8988T (cell line): ENCODE results near the gene CLDN6.
A peak's percentile ranks its signal among the peaks of the same experiment; 100 is the strongest.

Experiments
- DNase-seq: peaks from one replicate; pipeline ENCODE4 v3.0.0; 2011

The CLDN6 gene

GRCh38 chr16:2968738-2969544 lies 49.0 kb downstream of the CLDN6 start, which contains the start of gene PAQR4:
PAQR4 (plus strand) TSS chr16:2969348; CDS start chr16:2969675, 327 bp downstream.
- peak; percentile 95 for DNase-seq

DNA sequence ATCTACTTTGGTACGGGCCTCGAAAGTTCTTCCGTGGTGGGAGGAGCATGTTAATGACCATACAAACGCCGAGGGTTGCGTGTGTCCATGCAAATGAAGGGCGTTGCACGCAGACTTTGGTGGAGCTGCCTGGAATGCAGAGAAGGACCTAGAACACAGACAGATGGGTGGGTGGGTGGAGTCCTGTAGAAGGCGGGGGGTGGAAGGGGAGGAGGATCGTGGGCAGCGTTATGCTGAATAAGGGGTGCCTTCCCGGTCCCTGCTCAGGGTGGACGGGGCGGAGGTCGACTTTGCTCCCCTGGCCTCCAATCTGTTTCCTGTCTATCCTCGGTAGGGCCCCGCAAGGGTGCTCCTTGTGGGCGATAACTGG lies 49.6 kb downstream of the CLDN6 start:
- DNase-seq, result no peak

GRCh38 chr16:2967721-2968161 lies 50.2 kb downstream of the CLDN6 start:
- no peak for DNase-seq

GRCh38 chr16:2967211-2967631 lies 50.8 kb downstream of the CLDN6 start:
- DNase-seq, result no peak

DNA sequence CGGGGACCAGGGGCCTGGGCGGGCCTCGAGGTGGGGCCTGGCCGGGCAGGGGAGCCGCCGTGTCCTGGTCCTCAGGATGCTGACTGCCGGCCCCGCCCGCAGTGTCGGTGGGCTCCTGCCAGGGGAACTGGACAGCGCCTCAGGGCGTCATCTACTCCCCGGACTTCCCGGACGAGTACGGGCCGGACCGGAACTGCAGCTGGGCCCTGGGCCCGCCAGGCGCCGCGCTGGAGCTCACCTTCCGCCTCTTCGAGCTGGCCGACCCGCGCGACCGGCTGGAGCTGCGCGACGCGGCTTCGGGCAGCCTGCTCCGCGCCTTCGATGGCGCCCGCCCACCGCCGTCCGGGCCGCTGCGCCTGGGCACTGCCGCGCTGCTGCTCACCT lies 51.2 kb downstream of the CLDN6 start:
- no peak for DNase-seq

- no peak for DNase-seq
These were observed 51.8 kb downstream of the CLDN6 start for GRCh38 chr16:2966043-2966807.
